ENCODE results near the gene RAD51B.

DNA sequence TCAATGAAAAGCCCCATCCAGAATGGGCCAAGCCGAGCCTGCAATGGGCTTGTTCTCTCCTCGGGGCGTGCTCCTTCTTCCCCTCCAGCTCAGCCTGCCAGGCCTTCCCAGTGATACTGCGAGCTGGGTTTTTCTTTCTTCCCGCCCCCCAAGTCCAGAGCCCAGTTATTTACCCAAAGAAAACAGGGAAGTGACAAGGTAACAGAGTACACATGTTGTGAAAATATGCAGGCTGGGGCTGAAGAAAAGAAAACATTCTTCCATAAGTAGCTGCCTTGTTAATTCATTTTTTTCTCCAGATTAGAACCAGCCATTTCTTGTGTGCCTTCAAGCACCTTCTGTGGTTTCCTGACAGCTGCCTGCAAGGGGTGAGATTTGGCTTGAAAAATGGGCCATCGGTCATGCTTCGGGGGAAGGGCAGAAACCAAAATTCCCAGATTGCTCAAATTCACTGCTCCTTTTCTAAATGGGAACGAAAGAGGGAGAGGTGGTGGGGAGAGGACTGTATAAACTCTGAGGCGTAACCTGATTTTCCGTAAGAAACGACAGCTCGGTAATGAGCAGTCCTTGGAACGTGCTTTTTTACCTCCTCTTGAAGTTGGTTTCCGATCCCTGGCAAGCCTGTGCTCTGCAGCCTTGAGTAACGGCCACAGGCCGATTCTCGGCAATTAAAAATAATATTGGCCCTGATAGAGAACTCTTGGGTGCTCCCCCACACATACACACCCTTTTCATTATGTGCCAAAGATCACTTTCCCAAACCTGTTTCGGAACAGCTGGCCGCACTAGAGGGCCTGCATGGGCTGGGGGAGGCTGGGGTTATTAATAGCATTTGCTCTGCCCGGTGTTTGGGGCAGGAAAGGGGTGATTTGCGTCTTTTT is 743.9 kb downstream of the RAD51B start:
- TF ChIP-seq POLR2A (IDR thresholded peaks at IDR 0.05), result no peak
- no peak for TF ChIP-seq CTCF (IDR thresholded peaks at IDR 0.05)
